Measurements from ENCODE around the gene FRMD4A. TPM values are rescaled to one million over a fixed set of nuclear protein-coding genes. Genes with fewer than 3 reads are reported as not detected.

The FRMD4A gene
- total RNA-seq, 1 experiment from 2014 or later = 19.6 TPM

GRCh38 chr10:13801156-13801906 lies 529.4 kb downstream of the FRMD4A start:
- Histone ChIP-seq H3K23ac (ENCODE audit: insufficient read length, low read depth, low read length) (no peak overlapping the region), H3K9ac (ENCODE audit: extremely low read depth, insufficient read length, low read length) (no peak overlapping the region), H3K56ac (ENCODE audit: insufficient read length, low read depth, low read length) (no peak overlapping the region), H3K23me2 (ENCODE audit: insufficient read length, low read depth, low read length, poor library complexity, severe bottlenecking) (no peaks in the 10 kb centered on the region), H4K5ac (ENCODE audit: insufficient read length, low read depth, low read length) (no peak overlapping the region), H4K91ac (ENCODE audit: insufficient read length, low read depth, low read length) (no peak overlapping the region), H2BK5ac (ENCODE audit: insufficient read length, low read length) (peak overlapping the region; percentile 50), H2BK20ac (ENCODE audit: low read depth, low read length, poor library complexity, severe bottlenecking) (no peak overlapping the region), H3K4me2 (ENCODE audit: insufficient read depth, insufficient read length, low read length) (no peak overlapping the region), H2BK12ac (ENCODE audit: insufficient read length, low read depth, low read length) (no peak overlapping the region), H3K79me1 (ENCODE audit: insufficient read depth, low read depth, low read length, poor library complexity, severe bottlenecking) (no peaks in the 10 kb centered on the region), H3K79me2 (ENCODE audit: insufficient read depth, low read length) (no peaks in the 10 kb centered on the region), H3K14ac (ENCODE audit: insufficient read depth, low read length) (no peak overlapping the region), H3K27ac (ENCODE audit: insufficient read length, low read depth, low read length) (no peak overlapping the region), H4K8ac (replicated peaks; ENCODE audit: insufficient read length, low read depth, low read length) (no peak overlapping the region), H2AK5ac (ENCODE audit: insufficient read length, low read length) (no peak overlapping the region), H2BK15ac (ENCODE audit: low read depth, low read length) (no peak overlapping the region), H3K4me1 (ENCODE audit: insufficient read depth, low read length) (0 out of 2 replicates have a peak, but pooled peaks cover under 1% of the 10 kb centered on the region), H3T11ph (ENCODE audit: low read length) (no peak overlapping the region), H3K27me3 (ENCODE audit: insufficient read depth, low read length) (no peaks in the 10 kb centered on the region), H3K18ac (ENCODE audit: insufficient read length, low read depth, low read length) (no peak overlapping the region), H2AFZ (ENCODE audit: low read length) (no peak overlapping the region), H3K9me3 (ENCODE audit: control insufficient read depth, low read depth, low read length) (no peaks in the 10 kb centered on the region), H2BK120ac (ENCODE audit: low read depth, low read length, poor library complexity, severe bottlenecking) (no peak overlapping the region), H3K4ac (ENCODE audit: low read depth, low read length) (no peak overlapping the region), H4K20me1 (ENCODE audit: control insufficient read depth, insufficient read depth, insufficient read length) (no peaks in the 10 kb centered on the region)
- H3K36me3 Mint-ChIP-seq (ENCODE audit: insufficient read depth in 1 of 3, low read depth in 3 of 3) = peaks cover 0 to 2% (median 2%) of the 10 kb centered on the region in 3 experiments; a peak in 1 of 7 replicates
- H3K4me3 Mint-ChIP-seq = no peak overlapping the region
- H3K27me3 Mint-ChIP-seq (ENCODE audit: low read depth) = no peaks in the 10 kb centered on the region; the same call in 1 of the 2 replicates
- H3K4me1 Mint-ChIP-seq = peaks cover 7 to 12% of the 10 kb centered on the region in 2 experiments
- no peaks in the 10 kb centered on the region for H3K9me3 Mint-ChIP-seq
- no peak for TF ChIP-seq CTCF (conservative IDR thresholded peaks at IDR 0.05)
- no CpG with 5 or more reads among the region's 8 CpGs for WGBS (ENCODE audit: extremely low coverage, insufficient read length, low lambda C conversion rate)
- no peak for DNase-seq
- no peak overlapping the region for H3K27ac Mint-ChIP-seq

Measured in H9 (cell line).